HG03108 (cell line): Measurements from ENCODE around the gene TBXAS1.

Source experiments
- ATAC-seq: cut with Tn5 transposase; IDR thresholded peaks from one replicate; pipeline ENCODE4 v1.9.1; 2021; ENCODE audit warnings: moderate library complexity; ENCODE audit not compliant: unreplicated experiment

TBXAS1 gene

GRCh38 chr7:139941866-139942265 is 112.8 kb downstream of the TBXAS1 start:
- ATAC-seq, result no peak

- no peak for ATAC-seq
Measured at GRCh38 chr7:139942636-139943035, 113.6 kb downstream of the TBXAS1 start.

- no peak for ATAC-seq
Measured at GRCh38 chr7:139943401-139943800, 114.3 kb downstream of the TBXAS1 start.

- ATAC-seq, result no peak
Measured at GRCh38 chr7:139944248-139944647, 115.2 kb downstream of the TBXAS1 start.

- ATAC-seq, result no peak
Measured at GRCh38 chr7:139946533-139946932, 117.5 kb downstream of the TBXAS1 start.

GRCh38 chr7:139947021-139947420 is 118.0 kb downstream of the TBXAS1 start:
- ATAC-seq, result no peak

GRCh38 chr7:139948167-139948566 is 119.1 kb downstream of the TBXAS1 start:
- no peak for ATAC-seq

- ATAC-seq, result no peak
Measured at GRCh38 chr7:139948587-139949335, 119.7 kb downstream of the TBXAS1 start.

- no peak for ATAC-seq
Measured at GRCh38 chr7:139949629-139950028, 120.6 kb downstream of the TBXAS1 start.

GRCh38 chr7:139950881-139951525 is 121.9 kb downstream of the TBXAS1 start:
- no peak for ATAC-seq

GRCh38 chr7:139953229-139953628 is 124.2 kb downstream of the TBXAS1 start:
- no peak for ATAC-seq

- ATAC-seq, result no peak
Measured at GRCh38 chr7:139955109-139955820, 126.2 kb downstream of the TBXAS1 start.

GRCh38 chr7:139958599-139959284 is 129.7 kb downstream of the TBXAS1 start:
- ATAC-seq, result no peak

- no peak for ATAC-seq
Measured at GRCh38 chr7:139959285-139959628, 130.2 kb downstream of the TBXAS1 start.

- ATAC-seq, result no peak
Measured at GRCh38 chr7:139959718-139960117, 130.7 kb downstream of the TBXAS1 start.

- no peak for ATAC-seq
Measured at GRCh38 chr7:139960157-139960556, 131.1 kb downstream of the TBXAS1 start.

GRCh38 chr7:139965942-139966628 is 137.0 kb downstream of the TBXAS1 start:
- no peak for ATAC-seq

GRCh38 chr7:139966949-139967348 is 137.9 kb downstream of the TBXAS1 start:
- ATAC-seq, result no peak

- ATAC-seq, result no peak
Measured at GRCh38 chr7:139968931-139969330, 139.9 kb downstream of the TBXAS1 start.

- no peak for ATAC-seq
Measured at GRCh38 chr7:139972029-139972428, 143.0 kb downstream of the TBXAS1 start.
